Measurements from ENCODE around the gene NBL1.
A peak's percentile ranks its signal among the peaks of the same experiment; 100 is the strongest.

NBL1 gene

GRCh38 chr1:19695772-19696171 is 51.7 kb downstream of the NBL1 start:
- DNase-seq (ENCODE audit: low read depth in 2 of 3, low spot score in 1 of 3): no peak

DNA sequence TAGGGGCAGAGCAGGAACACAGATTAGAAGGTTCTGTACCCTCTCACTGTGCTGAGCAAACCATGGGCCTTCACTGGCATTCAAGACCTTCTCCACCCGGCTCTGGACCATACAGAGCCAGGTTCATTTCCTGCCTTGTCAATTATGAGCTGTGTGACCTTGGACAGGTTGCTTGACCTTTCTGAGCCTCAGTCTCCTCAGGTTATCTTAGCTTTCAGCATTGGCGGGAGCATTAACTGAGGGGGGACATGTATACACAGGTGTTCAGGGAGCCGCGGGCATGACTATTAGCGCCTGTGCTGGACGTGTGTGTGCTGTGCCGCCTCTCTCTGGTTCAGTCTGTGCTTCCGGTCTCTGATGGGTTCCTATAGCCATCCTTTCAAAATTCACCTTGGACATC is 52.7 kb downstream of the NBL1 start:
- no peak for DNase-seq (ENCODE audit: low read depth in 2 of 3, low spot score in 1 of 3)

GRCh38 chr1:19698181-19698580 is 54.1 kb downstream of the NBL1 start:
- DNase-seq (ENCODE audit: low read depth in 2 of 3, low spot score in 1 of 3): no peak

DNA sequence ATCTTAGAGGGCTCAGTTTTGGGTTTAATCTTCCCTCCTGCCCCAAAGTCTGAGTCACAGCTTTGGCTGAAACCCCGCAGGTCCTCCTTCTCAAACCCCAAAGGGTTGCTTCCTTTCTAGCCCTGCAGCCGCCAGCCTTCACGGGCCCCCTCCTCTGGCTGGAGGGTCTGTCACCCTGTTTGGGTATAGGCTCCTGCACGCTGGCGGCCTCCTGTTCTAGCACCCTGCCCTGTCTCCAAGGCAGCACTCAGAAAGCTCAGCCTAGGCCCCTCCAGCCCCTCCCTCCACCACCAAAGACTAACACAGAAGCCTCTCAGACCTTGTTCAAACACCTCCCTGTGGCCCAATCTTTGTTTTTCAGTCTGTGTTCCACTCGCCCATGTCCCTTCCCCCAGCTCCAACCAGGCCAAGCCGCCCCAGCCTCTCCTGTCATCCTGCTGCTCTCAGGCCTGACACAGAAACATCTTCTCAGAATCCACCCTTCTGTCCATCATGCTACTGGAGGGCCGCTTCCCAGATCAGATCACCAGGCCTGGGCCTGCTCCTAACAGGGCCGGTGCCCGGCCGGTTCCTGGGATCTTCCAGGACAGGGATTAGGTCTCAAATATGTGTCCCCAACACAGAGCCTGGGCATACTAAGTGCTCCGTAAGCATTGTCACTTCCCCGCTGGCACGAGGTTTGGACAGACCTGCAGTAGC is 56.1 kb downstream of the NBL1 start:
- no peak for DNase-seq (ENCODE audit: low read depth in 2 of 3, low spot score in 1 of 3)

- DNase-seq (ENCODE audit: low read depth in 2 of 3, low spot score in 1 of 3): no peak
Measured at GRCh38 chr1:19703280-19703679, 59.2 kb downstream of the NBL1 start.

- peak; percentile 30 to 53 (median 47) for DNase-seq (ENCODE audit: low read depth in 2 of 3, low spot score in 1 of 3)
Measured at GRCh38 chr1:19704247-19705113, 60.4 kb downstream of the NBL1 start.

- no peak for DNase-seq (ENCODE audit: low read depth in 2 of 3, low spot score in 1 of 3)
Measured at GRCh38 chr1:19705464-19705863, 61.4 kb downstream of the NBL1 start.

- DNase-seq (ENCODE audit: low read depth in 2 of 3, low spot score in 1 of 3): no peak
Measured at GRCh38 chr1:19706136-19706535, 62.0 kb downstream of the NBL1 start.
